ENCODE data around the gene FAM20A.

The FAM20A gene

DNA sequence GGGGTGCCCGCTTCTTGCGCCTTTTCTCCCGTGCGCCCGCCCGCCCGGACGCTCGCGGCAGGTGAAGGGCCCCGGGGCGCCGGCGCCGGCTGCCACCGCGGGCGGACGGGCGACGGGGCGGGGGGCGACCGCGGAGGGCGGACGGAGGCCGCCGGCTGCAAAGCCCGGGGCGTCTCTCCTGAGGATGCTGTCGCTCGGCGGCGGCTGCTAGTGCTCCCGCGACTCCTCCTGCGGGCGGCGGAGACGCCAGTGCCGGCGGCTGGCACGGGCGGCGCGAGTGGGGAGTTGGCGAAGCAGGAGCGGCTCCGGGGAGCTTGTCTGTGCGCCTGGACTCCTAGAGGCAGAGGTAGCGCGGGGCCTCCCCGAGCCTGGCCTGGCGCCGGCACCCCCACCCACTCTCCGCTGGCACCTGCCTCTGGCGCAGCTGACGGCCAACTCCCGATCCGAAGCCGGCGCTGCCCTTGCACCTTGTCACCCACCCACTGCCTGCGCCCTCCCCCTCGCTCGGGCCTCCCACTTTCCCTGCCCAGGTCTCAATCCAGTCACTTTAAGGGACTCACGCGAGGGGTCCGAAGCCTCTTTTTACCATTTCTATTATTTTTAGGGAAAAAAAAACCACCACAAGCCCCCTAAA lies at the start of gene FAM20A:
TSS of gene FAM20A (minus strand) at position 437 of the 634 bp plus-strand sequence. CDS start 701 bp downstream, outside the sequence.
- DNase-seq: no peak

DNA sequence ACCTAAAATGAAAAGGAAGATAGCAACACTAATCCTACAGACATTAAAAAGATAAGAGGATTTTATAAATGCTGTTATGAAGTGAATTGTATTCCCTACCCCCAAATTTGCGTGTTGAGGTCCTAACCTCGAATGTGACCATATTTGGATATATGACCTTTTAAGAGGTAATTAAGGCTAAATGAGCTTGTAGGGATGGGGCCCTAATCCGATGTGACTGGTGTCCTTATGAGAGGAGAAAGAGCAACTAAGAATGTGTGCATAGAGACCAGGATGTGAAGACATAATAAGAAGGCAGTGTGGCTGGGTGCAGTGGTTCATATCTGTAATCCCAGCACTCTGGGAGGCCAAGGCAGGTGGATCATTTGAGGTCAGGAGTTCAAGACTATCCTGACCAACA lies 48.2 kb upstream of the FAM20A start:
- no peak for DNase-seq

DNA sequence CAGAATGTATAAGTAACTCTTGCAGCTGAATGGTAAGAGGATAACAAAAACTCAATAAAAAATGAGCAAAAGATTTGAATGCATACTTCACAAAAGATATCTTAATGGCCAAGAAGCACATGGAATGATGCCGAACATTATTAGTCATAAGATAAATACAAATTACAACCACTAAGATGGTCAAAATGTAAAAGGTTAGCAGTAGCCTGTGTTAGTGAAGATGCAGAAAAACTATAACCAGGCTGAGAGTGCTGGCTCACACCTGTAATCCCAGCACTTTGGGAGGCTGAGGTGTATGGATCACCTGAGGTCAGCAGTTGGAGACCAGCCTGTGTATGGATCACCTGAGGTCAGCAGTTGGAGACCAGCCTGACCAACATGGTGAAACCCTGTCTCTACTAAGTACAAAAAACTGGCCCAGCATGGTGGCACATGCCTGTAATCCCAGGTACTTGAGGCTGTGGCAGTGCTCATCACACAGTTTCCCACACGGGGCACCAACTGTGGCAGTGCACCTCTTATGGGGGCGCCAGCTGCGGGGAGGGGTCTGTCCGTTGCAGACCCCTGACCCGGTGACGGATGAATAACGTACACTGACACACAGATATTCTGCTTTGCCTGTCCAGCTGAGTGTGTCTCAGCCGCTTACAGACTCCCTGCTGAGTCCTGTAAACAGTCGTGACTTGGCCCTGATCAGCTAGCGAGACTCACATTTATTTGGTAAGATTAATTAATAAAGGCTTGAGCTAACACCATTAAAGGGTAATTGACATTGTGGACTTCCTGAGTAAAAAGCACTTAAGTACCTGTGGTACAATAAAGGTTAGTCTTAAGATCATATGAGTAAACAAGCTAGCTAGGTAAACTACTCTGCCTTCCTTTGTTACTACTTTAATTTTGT lies 45.7 kb upstream of the FAM20A start:
- no peak for DNase-seq

DNA sequence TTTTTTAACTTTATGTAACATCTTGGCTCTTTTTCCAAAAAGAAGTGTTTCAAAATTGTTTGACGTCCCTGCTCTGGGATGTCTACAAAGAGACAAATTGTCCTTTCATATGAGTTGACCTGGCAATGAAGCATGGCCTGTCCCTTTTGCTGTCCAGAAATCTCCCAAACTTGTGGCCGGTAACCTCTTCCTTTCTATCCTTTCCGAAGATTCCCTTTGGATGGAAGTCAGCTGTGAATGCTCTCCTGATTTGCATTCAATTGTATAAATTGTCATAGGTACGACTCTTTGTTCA lies 40.9 kb upstream of the FAM20A start:
- DNase-seq: no peak

DNA sequence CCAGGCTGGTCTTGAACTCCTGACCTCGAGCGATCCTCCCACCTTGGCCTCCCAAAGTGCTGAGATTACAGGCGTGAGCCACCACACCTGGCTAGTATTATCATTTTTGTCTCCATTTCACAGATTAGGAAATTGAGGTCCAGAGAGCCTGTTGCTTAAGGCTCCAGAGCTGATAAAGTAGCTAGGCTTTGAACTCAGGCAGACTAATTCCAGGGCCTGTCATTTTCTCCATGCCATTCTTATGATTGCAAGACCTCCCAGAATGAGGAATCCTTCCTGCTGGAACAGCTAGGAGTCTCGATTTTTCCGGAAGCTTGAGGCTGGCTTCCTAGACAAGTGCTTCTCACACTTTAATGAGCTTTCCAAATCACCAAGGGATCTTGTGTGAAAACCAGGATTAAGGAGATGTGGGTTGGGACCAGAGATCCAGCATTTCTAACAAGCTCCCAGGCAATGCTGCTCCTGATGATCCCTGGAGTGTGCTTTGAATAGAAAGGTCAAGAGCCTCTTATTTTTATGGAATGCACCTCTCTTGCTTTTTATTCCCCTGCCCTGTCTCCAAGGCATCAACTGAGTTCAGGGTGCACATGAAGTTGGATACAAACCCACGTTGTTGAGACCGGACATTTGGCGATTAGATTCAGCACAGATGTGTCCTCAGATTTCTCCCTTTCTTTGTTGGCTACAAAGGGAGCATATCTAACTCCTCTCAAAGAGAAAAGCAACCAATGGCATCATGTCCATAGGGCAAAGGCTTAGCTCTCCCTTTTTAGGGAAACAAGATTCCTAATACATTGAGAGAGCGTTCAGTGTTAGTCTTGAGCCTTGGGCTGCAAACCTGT lies 40.3 kb upstream of the FAM20A start:
- no peak for DNase-seq

DNA sequence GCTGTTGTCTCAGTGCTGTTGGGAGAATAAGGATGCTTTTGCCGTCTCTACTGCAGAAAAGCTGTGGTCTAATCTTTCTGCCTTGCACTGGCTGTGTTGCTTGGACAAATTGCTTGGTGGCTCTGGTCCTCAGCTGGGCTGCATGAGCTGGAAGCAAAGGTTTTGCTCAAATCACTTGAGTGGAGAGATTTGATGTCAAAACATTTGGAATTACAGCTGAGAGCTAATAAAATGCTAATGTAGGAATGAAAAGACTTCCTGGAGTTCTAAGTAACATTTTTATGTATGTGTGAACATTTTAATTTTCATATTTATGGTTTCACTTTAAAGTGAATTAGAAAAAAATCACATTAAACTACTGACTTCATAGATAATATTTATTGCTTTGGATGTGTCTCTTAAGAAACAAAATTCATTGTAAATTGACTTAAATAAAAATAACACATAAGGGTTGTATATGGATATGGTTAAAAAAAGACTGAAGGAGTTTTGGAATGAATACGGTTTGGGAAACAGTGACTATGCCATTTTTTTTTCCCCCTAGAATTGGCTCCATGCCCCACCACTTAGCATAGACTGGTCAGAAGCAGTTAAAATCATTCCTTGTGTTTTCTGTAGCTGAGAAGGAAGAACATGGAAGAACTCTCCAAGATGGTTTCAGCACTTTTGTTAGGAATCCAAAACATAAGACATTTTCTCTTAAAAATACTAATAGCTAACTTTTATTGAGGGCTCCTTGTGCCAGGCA lies 39.2 kb upstream of the FAM20A start:
- DNase-seq: no peak

DNA sequence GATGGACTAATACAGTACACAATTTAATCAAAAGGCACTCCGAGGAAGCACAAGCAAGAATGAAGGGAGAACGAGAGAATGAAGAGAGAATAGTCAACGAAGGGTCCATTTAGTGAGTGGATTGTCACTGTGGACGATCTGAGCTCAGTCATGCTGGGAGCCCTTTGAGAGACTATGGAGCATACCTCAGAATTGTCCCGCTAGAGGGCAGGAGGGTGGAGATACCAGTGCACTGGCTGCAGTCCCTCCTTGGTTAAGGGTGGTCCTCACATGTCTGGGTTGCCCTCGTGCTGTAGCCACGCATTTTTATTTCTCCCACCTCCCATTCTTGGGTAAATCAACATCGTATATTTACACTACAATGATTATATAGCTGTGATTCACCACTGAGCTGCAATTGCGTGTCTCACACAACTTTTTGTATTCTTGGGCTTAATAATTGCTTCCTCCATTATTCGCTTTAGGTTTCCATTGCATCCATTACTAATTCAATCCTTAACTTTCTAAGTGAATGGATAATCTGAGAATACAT lies 33.2 kb upstream of the FAM20A start:
- DNase-seq: no peak

DNA sequence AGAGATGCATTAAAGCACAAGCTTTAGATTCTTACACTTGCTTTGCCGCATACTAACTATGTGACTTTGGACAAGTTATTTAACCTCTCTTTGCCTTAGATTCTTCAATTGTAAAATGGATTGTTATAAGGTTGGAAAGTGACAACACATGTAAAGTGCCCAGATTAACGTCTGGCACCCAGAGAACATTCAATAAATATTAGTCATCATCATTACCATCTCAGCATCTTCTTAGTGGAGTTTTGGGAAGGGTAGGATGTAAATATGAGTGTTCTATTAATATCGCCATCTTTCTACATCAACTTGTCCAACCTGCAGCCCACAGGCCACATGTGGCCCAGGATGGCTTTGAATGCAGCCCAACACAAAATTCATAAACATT lies 27.4 kb upstream of the FAM20A start:
- DNase-seq: no peak

DNA sequence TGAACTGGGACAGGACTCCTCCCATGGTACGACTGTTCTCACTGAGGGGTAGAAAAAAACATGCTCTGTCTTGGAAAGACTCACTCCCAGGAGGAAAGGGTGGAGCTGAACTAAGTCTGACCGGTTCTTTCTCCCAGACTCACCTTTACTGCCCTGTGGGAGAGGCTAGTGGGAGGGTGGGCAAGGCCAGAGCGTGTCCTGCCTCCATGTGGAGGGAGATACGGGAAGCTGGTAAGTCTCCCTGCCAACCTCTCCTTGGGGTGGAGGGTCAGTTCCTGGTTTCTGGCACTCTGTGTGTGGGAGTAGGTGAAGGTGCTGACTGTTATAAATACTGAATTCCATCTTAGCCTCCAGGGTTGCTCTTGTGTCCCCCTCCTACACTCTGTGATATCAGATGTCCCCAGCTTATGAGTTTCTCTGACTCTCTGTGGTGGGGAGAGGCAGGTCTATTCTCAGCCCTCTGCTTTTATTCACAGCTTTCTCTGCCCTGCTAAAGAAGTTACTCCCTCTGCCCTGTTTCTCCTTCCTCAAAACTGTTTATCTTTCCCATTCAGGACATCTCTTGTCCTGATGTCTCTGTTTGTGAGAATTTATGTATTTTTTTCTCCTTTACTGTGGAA lies 26.9 kb upstream of the FAM20A start:
- DNase-seq: no peak

DNA sequence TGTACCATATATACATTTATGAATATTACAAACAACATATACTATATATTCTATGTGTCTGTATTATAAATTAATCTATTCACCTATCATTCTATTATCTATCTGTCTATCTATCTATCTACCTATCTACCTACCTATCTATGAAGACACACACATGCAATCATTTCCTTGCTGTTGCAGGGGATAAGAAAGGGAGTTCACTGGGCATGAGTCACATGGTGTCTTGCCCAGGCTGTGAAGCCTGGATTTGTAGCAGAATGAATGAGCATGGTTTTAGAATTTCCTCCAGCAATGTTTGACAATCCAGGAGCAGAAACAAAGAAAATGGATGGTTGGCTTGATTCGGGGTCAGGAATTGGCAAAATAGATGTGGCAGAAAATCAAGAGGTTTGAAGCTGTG lies 23.2 kb upstream of the FAM20A start:
- DNase-seq: no peak

DNA sequence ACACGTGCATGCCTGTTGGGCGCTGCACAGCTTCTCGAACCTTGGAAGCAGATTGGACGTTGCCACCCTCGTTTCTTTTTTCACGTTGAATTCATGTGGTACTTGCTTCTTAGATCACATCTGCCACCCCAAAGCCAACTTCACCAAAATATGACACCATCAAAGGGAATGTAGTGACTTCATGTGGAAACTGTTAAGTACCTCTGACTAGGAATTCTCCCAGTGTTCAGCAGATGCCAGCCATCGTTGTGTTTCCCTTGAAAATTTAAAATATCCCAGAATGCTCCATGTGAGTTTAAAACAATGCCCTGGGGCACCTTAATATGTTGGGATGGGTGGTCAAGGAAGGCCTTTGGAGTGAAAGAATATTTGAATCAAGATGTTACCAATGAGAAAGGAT lies 22.6 kb upstream of the FAM20A start:
- DNase-seq: no peak

DNA sequence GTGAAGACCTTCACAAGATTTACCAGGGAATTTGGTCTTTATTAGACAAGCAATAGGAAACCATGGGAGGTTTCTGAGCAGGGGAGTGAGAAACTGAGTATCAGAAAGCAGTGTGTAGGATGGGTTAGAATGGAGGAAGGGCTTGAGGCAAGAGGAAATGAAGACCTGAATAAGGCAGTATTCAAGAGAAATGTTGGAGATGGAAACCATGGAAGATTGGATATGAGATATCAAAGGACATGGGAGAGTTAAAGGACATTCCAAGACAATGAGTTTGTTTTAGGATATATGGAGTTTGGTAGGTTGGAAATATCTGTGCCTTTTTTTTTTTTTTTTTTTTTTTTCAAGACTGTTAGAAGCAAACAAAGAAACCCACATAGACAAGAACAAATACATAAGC lies 21.3 kb upstream of the FAM20A start:
- no peak for DNase-seq

DNA sequence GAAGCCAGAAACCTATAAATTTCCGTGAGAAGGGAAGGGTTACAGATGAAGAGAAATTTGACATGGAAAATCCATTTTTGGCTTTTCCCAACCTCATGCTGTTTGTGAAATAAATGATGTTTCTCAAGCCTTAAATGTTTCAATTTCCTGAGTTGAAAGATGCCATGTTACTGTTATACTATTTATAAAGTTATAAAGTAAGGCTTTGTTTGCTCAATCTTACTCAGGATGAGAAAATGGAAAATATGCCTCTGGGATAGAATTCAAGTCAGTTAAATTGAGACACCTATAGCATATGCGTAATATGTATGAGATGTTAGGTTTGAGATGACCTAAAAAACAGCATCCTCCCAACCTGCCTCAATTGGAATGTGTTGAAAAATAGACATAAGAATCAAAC lies 19.9 kb upstream of the FAM20A start:
- no peak for DNase-seq

DNA sequence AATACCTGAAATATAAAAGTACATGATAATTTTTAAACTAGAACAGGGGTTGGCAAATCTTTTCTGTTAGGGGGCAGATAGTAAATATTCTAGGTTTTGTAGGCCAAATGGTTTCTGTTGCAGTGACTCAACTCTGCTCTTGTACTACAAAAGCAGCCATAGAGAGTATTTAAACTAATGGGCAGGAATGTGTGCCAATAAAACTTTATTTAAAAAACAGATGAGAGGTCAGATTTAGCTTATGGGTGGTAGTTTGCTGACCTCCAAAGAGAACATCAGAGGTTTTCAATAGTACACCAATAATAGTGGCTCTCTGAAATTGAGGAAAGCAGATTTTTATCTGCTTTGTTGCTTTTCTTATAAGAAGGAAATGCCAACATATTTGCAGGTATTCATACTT lies 15.2 kb upstream of the FAM20A start:
- DNase-seq: no peak

DNA sequence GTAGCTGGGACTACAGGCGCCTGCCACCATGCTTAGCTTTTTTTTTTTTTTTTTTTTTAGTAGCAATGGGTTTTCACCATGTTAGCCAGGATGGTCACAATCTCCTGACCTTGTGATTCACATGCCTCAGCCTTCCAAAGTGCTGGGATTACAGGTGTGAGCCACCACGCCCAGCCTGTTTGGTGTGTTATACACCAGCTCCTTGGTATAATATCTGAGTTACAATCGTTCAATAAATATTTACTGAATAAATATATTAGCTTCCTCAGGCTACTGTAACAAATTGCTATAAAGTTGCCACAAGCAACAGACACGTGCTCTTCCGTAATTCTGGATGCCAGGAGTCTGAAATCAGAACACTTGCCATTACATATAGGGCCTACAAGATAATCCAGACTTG lies 13.6 kb upstream of the FAM20A start:
- DNase-seq: no peak

DNA sequence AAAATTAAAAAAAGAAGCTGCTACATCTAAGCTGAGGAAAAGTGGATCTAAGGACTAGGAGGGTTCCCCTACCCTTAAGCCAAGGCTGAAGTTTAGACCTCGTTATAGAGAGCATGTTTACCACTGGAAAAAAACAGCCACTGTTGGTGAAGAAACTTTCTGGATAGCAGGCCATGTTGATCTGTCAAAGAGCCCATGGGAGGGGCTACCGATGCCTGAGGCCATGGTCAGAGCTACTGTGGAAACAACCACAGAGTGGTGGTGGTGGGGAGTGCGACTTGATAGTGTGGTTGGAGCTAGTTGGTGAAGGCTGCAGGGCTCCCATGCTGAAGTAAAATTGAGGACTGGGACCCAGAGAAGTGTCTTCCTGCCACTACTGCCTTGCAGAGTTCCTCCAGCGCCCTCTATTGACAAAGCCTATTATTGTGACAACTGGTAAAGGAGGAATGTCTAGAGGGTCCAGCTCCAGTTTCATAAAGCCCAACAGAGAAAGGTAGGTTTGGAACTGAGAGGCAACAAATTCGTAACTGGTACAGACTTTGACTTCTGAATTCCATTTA lies 12.7 kb upstream of the FAM20A start:
- peak; percentile 22 for DNase-seq

DNA sequence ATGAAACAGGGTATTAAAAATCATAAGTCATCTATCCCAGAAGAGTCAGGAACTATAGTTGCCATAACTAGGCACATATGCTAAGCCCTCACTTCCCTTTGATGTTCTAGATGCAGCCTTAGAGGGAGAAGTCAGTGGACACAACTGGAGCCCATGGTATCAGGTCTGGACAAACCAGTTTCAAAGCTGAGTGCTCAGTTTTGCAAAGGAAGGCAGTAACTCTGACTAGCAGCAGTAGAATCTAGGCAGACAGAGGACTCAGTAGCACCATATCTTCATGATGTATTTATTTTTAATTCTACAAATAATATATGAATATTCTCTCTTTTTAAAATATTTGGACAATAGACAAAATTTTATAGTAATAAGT lies 11.7 kb upstream of the FAM20A start:
- DNase-seq: no peak

DNA sequence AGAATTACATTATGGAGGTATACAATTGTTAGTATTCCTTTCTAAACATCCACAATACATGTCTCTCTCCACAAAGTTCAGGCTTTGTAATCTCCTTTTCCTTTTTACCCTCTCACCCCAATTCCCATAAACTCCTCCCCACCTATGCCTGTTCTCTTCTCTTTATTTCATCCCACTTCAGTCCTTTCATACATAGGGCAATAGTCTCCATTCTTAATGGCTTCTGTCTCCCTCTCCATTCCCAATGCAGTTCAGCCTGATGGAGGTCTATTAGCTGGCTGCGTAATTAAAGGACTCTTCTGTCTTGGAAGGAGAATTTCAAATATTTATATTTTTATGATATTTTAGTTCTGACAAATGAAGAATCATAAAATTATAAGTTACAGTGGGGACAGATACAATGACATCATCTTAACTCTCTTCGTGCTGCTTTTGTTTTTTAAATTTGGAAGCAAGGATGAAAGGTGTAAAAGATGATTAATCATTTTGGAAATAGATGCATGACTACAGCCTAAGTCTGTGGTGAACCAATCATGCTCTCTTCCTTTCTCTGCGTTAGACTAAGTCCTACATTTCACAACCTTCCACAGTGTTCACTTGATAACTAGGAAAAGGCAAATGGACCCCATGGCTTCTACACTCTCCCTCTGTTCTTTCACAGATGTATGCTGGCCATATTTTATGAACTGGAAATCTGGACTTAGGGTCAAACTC lies 11.2 kb upstream of the FAM20A start:
- no peak for DNase-seq

DNA sequence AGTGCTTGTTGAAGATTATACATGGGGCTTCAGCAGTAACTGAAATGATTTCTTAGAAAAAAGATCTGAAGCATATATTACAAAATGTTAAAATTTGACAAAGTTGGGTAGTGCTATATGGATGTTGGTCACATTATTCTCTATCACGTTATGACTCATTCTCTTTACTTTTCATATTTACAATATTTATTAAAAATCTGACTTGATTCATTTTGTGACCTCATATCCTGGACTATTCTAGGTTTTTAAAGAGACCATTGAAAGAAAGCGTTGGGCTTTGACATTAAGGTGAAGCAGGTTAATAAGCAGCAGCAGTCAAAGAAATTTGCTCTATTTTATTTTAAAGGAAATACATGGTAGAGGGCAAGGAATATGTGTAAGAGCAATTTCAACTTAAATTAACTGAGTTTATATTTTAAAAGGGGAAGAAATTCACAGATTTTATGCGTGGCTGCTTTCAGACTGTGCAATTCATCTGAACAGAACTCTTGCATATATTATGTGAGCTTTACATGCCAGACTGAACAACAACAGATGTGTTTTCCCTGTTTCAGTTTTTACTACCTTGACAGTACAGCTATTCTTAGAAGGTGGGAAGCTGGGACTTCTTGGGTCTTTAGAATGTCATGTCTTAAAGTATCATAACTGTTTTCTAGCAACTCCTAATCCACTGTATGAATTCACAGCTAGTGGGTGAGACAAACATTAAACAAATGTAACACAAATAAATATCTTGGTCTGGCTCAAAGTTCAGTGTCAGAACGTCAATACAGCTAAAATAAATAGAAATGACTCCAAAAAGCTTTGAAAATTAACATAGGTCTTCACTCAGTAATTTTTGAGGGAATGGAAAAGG lies 10.4 kb upstream of the FAM20A start:
- no peak for DNase-seq

DNA sequence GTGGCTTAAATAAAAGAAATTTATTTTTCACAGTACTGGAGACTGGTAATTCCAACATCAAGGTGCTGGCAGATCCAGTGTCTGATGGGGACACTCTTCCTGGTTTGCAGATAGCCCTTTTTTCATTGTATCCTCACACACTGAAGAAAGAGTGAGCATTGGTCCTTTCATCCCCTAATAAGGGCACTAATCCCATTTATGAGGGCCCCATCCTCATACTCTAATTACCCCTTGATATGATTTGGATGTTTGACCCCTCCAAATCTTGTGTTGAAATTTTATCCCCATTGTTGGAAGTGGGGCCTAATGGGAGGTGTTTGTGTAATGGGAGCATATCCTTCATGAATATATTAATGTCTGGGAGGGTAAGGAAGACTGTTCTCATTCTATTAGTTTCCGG lies 9.4 kb upstream of the FAM20A start:
- DNase-seq: no peak
